ENCODE measurements around the gene KLHL40.

- TF ChIP-seq ZBTB26 (CRISPR knock-in tag; IDR thresholded peaks at IDR 0.05) (no peak), POLR2AphosphoS5 (IDR thresholded peaks at IDR 0.05; ENCODE audit: control insufficient read depth, insufficient read depth, low read depth, low read length) (no peak), SREBF2 (CRISPR knock-in tag; IDR thresholded peaks at IDR 0.05) (no peak)
Measured at GRCh38 chr3:42680806-42681205, 4.5 kb upstream of the KLHL40 start.
